GM12873 (cell line): Measurements from ENCODE around the gene PODN.

Source experiments
- CTCF ChIP-seq: IDR thresholded peaks from 2 replicates; pipeline ENCODE4 v1.5.1; 2012; ENCODE audit warnings: low read depth, mild to moderate bottlenecking, moderate library complexity, low read length, control low read depth; ENCODE audit not compliant: insufficient read depth; ENCODE audit errors: missing control alignments

Gene PODN

GRCh38 chr1:53023546-53023945 lies 38.5 kb upstream of the PODN start:
- TF ChIP-seq CTCF, result no peak

DNA sequence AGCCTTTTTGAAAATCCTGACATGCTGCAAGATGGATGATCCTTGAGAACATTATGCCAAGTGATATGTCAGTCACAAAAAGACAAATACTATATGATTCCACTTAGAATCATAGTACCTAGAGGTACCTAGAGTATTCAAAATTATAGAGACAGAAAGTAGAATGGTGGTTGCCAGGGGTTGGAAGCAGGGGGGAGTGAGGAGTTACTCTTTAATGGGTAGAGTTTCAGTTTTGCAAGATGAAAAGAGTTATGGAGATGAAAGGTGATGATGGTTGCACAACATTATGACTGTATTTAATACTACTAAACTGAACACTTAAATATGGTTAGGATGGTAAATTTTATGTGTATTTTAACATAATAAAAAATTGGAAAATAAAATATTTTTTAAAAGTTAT lies 37.9 kb upstream of the PODN start:
- no peak for TF ChIP-seq CTCF

GRCh38 chr1:53025034-53025768 lies 36.8 kb upstream of the PODN start:
- TF ChIP-seq CTCF, result no peak

- no peak for TF ChIP-seq CTCF
These were observed 36.3 kb upstream of the PODN start for GRCh38 chr1:53025769-53026112.

DNA sequence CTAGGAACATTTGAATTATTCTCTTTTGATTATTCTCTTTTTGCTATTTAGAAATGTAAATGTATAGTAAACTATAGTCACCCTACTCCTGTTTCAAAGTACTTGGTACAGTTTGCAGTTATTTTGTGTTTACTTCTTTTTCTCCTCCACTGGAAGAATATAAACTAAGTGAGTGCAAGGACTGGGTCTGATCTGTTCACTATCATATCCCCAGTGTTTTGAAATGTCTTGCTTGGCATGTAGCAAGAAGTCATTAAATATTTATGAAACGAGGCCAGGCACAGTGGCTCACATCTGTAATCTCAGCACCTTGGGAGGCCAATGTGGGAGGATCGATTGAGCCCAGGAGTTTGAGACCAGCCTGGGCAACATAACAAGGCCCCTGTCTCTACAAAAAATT lies 35.8 kb upstream of the PODN start:
- no peak for TF ChIP-seq CTCF

DNA sequence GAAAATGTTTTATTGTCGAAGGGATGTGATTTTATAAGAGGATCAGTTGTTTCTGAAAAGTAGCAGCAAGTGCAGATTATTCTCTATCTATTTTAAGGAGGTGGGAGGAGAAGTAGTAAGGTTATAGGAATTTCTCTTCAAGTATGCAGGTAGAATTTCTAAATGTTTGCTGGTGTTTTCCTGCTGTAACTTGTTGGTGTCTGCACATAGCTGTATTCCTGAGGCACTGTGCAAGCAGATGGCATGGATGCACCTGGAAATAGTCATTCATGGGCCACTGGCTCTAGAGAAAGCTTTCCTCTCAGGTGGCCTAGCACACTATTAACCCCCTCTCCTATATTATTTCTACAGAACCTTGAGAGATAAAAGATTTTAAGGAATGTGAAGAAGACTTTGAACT lies 30.3 kb upstream of the PODN start:
- TF ChIP-seq CTCF, result no peak

DNA sequence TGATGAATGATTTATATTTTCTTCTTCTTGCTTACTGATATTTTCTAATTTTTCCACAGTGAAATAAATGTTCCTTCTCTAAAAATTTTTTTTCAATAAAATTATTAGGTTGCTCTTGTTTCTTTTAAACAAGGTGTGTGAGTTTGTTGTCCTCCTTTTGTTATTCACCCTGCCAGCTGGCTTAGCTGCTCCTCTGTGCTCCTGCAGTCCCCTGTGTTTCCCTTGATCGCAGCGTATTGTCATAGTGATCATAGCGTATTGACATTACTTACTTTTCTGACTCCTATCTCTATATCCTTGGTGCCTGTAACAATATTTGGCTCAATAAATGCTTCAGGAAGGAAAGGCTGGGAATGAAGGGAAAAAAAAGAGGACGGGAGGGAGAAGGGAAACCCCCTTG lies 24.9 kb upstream of the PODN start:
- no peak for TF ChIP-seq CTCF

DNA sequence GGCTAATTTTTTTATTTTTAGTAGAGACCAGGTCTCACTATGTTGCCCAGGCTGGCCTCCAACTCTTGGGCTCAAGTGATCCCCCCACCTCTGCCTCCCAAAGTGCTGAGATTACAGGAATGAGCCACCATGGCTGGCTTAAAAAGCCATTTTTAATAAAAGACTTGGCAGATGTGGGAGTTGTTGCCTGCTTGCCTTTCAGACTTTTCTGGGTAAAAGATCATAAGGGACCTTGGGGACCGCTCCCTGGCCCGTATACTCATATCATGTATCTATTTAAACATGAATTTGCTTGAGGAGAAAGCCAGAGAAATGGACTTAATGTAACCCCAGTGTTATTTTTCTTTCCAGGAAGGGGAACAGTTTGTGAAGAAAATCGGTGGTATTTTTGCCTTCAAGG lies 23.4 kb upstream of the PODN start:
- no peak for TF ChIP-seq CTCF
